ENCODE results near the gene CFAP161. TPM values are rescaled to one million over a fixed set of nuclear protein-coding genes. Genes with fewer than 3 reads are reported as not detected.

The CFAP161 gene
- total and polyA plus RNA-seq, 2 donors = 0.24 to 0.37 TPM

DNA sequence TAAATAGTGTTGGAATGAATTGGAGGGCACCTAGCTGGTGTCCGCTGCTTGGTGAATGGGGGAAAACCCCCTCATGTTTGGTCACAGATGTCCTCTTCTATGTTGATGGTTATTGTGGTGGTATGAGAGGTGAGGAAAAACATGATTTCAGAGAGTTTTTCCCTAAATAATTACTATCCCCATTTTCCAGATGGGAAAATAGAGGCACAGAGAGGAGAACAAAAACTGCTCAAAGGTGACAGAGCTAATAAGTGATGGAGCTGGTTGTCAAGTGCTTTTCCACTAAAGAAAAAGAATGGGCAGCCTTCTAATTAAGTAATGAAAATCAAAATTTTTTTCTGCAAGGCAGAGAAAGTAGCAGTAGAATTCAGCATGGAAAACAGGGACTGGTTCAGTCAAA lies 30.2 kb upstream of the CFAP161 start:
- Histone ChIP-seq H3K27ac (ENCODE audit: low read depth in 1 of 2, low read length in 1 of 2) (no peak overlapping the region), H3K36me3 (ENCODE audit: control insufficient read depth in 2 of 2, insufficient read depth in 2 of 2, low read length in 1 of 2) (no peaks in the 10 kb centered on the region), H3K4me3 (ENCODE audit: low read length in 2 of 2) (no peak overlapping the region), H3K4me1 (ENCODE audit: control insufficient read depth in 2 of 2, insufficient read depth in 2 of 2, low read length in 2 of 2) (no peaks in the 10 kb centered on the region), H3K27me3 (ENCODE audit: control insufficient read depth in 2 of 2, insufficient read depth in 1 of 2, low read length in 1 of 2) (peaks cover 0 to 4% of the 10 kb centered on the region in 2 donors), H3K9me3 (ENCODE audit: control insufficient read depth in 2 of 2, insufficient read depth in 1 of 2, low read length in 1 of 2) (no peaks in the 10 kb centered on the region)
- no peak for DNase-seq (ENCODE audit: low read depth in 6 of 9, low spot score in 9 of 9)
- WGBS = 98% methylated on average over 1 of the region's 1 CpG

DNA sequence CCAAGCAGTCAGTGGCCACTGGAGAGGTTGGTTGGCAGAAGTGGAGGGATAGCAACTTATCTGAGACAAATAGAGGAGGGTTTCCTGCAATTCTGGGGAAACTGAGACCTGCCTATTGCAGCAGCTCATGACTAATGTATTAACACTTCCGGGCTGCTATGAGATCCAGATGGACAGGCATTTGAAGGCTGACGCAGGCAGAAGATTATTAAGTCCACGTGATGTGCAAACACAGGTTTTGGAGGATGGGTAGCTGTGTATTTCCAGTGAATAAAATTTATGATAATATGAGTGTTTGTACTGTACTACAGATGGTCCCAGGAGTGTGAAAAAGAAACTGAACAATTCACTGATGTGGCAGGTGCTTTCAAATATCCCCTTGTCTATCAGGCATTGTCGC lies 28.5 kb upstream of the CFAP161 start:
- H3K36me3 ChIP-seq (ENCODE audit: control insufficient read depth in 2 of 2, insufficient read depth in 2 of 2, low read length in 1 of 2) = no peaks in the 10 kb centered on the region
- H3K4me1 ChIP-seq (ENCODE audit: control insufficient read depth in 2 of 2, insufficient read depth in 2 of 2, low read length in 2 of 2) = no peaks in the 10 kb centered on the region
- 96% methylated on average over 4 of the region's 4 CpGs for WGBS
- H3K4me3 ChIP-seq (ENCODE audit: low read length in 2 of 2) = no peak overlapping the region
- no peak for DNase-seq (ENCODE audit: low read depth in 6 of 9, low spot score in 9 of 9)
- H3K27ac ChIP-seq (ENCODE audit: low read depth in 1 of 2, low read length in 1 of 2) = no peak overlapping the region
- no peaks in the 10 kb centered on the region for H3K9me3 ChIP-seq (ENCODE audit: control insufficient read depth in 2 of 2, insufficient read depth in 1 of 2, low read length in 1 of 2)
- H3K27me3 ChIP-seq (ENCODE audit: control insufficient read depth in 2 of 2, insufficient read depth in 1 of 2, low read length in 1 of 2) = peaks cover under 1 to 2% of the 10 kb centered on the region in 2 donors

DNA sequence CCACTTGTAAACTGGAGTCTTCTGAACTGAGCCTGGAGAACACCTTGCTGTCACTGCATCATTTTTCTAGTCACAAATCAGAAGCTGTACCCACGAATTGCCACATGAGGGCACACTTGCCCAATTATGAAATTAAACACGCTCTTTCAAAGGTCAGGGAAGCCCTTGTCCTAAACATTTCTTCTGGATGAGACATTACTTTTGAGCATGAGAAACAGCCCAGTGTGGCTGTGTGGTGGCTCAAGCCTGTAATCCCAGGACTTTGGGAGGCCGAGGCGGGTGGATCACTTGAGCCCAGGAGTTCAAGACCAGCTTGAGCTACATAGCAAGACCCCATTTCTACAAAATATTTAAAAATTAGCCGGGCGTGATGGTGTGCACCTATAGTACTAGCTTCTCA lies 27.5 kb upstream of the CFAP161 start:
- Histone ChIP-seq H3K36me3 (ENCODE audit: control insufficient read depth in 2 of 2, insufficient read depth in 2 of 2, low read length in 1 of 2) (no peaks in the 10 kb centered on the region), H3K9me3 (ENCODE audit: control insufficient read depth in 2 of 2, insufficient read depth in 1 of 2, low read length in 1 of 2) (no peaks in the 10 kb centered on the region), H3K4me1 (ENCODE audit: control insufficient read depth in 2 of 2, insufficient read depth in 2 of 2, low read length in 2 of 2) (no peaks in the 10 kb centered on the region), H3K4me3 (ENCODE audit: low read length in 2 of 2) (no peak overlapping the region), H3K27ac (ENCODE audit: low read depth in 1 of 2, low read length in 1 of 2) (no peak overlapping the region), H3K27me3 (ENCODE audit: control insufficient read depth in 2 of 2, insufficient read depth in 1 of 2, low read length in 1 of 2) (peaks cover 2 to 5% of the 10 kb centered on the region in 2 donors)
- DNase-seq (ENCODE audit: low read depth in 6 of 9, low spot score in 9 of 9) = peak in 8 of 9 donors; percentile 15 to 62 (median 32)
- 59% methylated on average over 6 of the region's 6 CpGs for WGBS

DNA sequence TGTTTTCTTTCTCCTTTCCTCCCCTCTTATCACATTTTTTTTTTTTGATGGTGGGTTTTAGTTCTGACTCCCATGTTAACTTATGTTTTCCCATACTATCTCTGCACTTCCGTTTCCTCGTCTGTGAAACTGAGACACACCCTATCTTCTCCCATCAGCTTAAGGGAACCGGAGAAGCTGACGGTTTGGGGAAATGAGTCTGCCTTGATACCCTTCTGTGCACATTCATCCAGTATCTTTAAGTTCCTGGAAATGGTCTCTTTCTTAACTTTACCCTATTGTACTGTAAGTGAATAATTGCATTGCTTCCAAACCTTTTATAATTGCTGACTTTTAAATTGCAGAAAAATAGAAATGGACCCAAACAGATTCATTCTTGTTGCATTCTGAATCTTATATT lies 26.2 kb upstream of the CFAP161 start:
- Histone ChIP-seq H3K27me3 (ENCODE audit: control insufficient read depth in 2 of 2, insufficient read depth in 1 of 2, low read length in 1 of 2) (peaks cover 2 to 5% of the 10 kb centered on the region in 2 donors), H3K9me3 (ENCODE audit: control insufficient read depth in 2 of 2, insufficient read depth in 1 of 2, low read length in 1 of 2) (no peaks in the 10 kb centered on the region), H3K36me3 (ENCODE audit: control insufficient read depth in 2 of 2, insufficient read depth in 2 of 2, low read length in 1 of 2) (no peaks in the 10 kb centered on the region), H3K4me3 (ENCODE audit: low read length in 2 of 2) (no peak overlapping the region), H3K27ac (ENCODE audit: low read depth in 1 of 2, low read length in 1 of 2) (no peak overlapping the region), H3K4me1 (ENCODE audit: control insufficient read depth in 2 of 2, insufficient read depth in 2 of 2, low read length in 2 of 2) (no peaks in the 10 kb centered on the region)
- no peak for DNase-seq (ENCODE audit: low read depth in 6 of 9, low spot score in 9 of 9)
- 94% methylated on average over 4 of the region's 4 CpGs for WGBS

DNA sequence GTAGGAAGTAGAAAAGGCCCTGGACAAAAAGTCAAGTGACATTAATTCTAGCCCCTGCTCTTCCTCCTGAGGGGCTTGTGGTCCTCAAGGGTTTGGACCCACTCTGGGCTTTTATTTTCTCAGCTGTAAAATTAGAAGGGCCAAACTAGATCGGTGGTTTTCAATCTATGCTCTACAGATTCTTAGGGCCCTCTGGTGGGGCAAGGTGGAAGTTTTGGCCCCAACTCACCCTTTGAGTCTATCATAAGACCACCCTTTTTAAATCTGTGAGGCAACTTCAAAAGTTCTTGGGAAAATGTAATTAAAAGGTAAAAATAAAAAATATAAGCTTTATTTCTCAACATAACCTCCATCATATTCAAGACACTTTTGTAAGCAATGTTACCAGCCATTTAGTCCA lies 25.6 kb upstream of the CFAP161 start:
- no peaks in the 10 kb centered on the region for H3K4me1 ChIP-seq (ENCODE audit: control insufficient read depth in 2 of 2, insufficient read depth in 2 of 2, low read length in 2 of 2)
- WGBS = 11% methylated on average over 1 of the region's 1 CpG
- no peaks in the 10 kb centered on the region for H3K9me3 ChIP-seq (ENCODE audit: control insufficient read depth in 2 of 2, insufficient read depth in 1 of 2, low read length in 1 of 2)
- DNase-seq (ENCODE audit: low read depth in 6 of 9, low spot score in 9 of 9) = peak in 2 of 9 donors; percentile 14 to 19
- no peaks in the 10 kb centered on the region for H3K36me3 ChIP-seq (ENCODE audit: control insufficient read depth in 2 of 2, insufficient read depth in 2 of 2, low read length in 1 of 2)
- peaks cover 2 to 5% of the 10 kb centered on the region in 2 donors for H3K27me3 ChIP-seq (ENCODE audit: control insufficient read depth in 2 of 2, insufficient read depth in 1 of 2, low read length in 1 of 2)
- H3K4me3 ChIP-seq (ENCODE audit: low read length in 2 of 2) = no peak overlapping the region
- no peak overlapping the region for H3K27ac ChIP-seq (ENCODE audit: low read depth in 1 of 2, low read length in 1 of 2)

DNA sequence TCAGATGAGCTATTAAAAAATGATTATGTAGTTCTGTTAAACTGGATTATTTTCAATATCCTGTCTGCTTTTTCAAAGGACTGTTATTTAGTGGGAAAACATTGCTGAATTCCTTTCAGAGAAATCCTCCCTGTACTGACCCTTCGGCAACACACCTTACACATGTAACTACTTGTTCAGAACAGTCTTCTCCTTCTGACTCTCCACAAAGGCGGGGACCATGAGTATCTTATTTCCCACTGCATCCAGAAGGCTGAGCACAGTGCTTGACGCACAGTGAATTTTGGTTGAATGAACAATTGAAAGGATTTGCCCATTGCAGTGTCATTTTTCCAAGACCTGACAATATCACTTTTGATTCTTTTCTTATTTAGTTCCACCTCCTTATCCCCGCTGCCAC lies 23.1 kb upstream of the CFAP161 start:
- Histone ChIP-seq H3K27me3 (ENCODE audit: control insufficient read depth in 2 of 2, insufficient read depth in 1 of 2, low read length in 1 of 2) (peaks cover 2 to 5% of the 10 kb centered on the region in 2 donors), H3K36me3 (ENCODE audit: control insufficient read depth in 2 of 2, insufficient read depth in 2 of 2, low read length in 1 of 2) (no peaks in the 10 kb centered on the region), H3K4me1 (ENCODE audit: control insufficient read depth in 2 of 2, insufficient read depth in 2 of 2, low read length in 2 of 2) (no peaks in the 10 kb centered on the region), H3K27ac (ENCODE audit: low read depth in 1 of 2, low read length in 1 of 2) (no peak overlapping the region), H3K9me3 (ENCODE audit: control insufficient read depth in 2 of 2, insufficient read depth in 1 of 2, low read length in 1 of 2) (no peaks in the 10 kb centered on the region), H3K4me3 (ENCODE audit: low read length in 2 of 2) (no peak overlapping the region)
- DNase-seq (ENCODE audit: low read depth in 6 of 9, low spot score in 9 of 9) = no peak
- 70% methylated on average over 4 of the region's 4 CpGs for WGBS

DNA sequence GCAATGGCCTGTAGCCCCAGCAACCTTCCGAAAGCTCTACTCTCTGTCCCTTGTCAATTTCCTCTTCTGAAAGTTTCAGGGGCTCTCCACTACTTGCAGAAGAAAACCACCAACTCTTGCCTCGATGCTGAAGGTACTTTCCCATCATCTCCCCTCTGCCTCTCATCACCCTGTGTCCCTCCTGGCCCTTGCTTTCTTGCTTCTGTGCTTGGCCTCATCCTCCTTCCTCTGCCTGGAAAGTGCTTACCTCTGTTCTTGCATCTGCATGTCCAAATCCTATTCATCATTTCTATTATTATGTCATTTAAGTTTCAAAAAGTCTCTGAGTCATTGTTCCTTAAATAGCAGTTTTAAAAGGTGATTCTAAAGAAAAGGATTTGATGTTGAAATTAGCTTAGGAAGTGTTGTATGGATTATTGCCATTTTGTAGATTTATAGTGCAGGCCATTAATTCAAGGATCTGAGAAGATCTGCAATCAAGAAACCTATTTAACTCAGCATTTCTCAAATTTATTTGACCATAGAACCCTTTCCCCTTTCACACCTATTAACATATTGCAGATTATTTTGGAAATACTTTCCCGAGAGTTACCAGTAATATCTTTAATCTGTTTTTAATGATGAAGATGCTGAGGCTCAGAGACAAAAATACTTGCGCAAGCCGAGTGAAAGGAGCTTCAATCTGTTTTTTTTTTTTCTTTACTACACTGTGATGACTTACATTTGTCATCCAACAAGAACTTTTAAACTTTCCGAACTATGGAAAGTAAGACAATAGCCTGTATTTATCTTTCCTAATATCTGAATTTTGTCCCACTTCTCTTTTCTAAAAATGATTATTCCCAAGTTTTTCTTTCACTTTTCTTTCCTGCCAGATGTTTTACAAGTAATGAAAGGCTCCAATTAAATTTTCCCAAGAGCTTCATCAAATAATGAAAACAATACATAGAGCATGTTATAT lies 22.3 kb upstream of the CFAP161 start:
- WGBS = 78% methylated on average over 6 of the region's 6 CpGs
- peaks cover 2 to 7% of the 10 kb centered on the region in 2 donors for H3K27me3 ChIP-seq (ENCODE audit: control insufficient read depth in 2 of 2, insufficient read depth in 1 of 2, low read length in 1 of 2)

DNA sequence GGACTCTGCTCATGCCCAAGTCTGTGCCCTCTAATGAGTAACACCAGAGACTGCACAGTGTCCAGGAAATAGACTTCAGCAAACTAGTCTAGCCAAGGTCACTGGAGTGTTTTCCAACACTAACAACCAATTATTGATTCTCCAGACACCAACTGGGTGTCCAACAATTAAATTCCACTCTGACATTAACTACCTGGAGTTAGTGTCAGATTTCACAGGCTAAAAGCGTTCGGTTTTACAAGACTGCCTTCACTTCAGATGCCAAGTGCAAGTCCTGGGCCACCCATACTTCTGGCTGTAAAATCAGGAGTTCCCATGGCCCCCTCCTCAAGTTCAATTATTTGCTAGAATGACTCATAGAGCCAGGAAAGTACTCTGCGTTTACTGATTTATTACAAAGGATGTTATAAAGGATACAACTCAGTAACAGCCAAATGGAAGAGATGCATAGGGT lies 20.8 kb upstream of the CFAP161 start:
- no peak for DNase-seq (ENCODE audit: low read depth in 6 of 9, low spot score in 9 of 9)
- H3K4me1 ChIP-seq (ENCODE audit: control insufficient read depth in 2 of 2, insufficient read depth in 2 of 2, low read length in 2 of 2) = no peaks in the 10 kb centered on the region
- WGBS = 90% methylated on average over 3 of the region's 3 CpGs

More for the DNA sequence above, 22.3 kb upstream of the CFAP161 start:
- Histone ChIP-seq H3K4me1 (ENCODE audit: control insufficient read depth in 2 of 2, insufficient read depth in 2 of 2, low read length in 2 of 2) (no peaks in the 10 kb centered on the region), H3K36me3 (ENCODE audit: control insufficient read depth in 2 of 2, insufficient read depth in 2 of 2, low read length in 1 of 2) (no peaks in the 10 kb centered on the region), H3K27ac (ENCODE audit: low read depth in 1 of 2, low read length in 1 of 2) (peak overlapping the region in 1 of 2 donors; percentile 19), H3K9me3 (ENCODE audit: control insufficient read depth in 2 of 2, insufficient read depth in 1 of 2, low read length in 1 of 2) (no peaks in the 10 kb centered on the region), H3K4me3 (ENCODE audit: low read length in 2 of 2) (no peak overlapping the region)
- DNase-seq (ENCODE audit: low read depth in 6 of 9, low spot score in 9 of 9) = peak in 1 of 9 donors; percentile 9

DNA sequence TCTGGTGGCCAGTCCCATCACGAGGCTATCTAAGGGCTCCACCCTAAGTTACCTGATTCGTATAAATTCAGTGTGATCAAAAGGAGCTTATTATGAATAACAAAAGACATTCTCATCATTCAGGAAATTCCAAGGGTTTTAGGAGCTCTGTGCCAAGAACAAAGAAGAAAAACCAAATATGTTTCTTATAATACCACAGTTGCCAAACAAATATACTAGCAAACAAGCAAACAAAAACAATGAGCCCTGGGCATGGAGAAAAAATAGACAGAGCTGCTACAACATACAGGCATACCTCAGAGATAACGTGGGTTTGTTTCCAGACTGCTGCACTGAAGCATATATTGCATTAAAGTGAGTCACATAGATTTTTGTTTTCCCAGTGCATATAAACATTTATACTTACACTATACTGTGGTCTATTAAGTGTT lies 20.2 kb upstream of the CFAP161 start:
- no peak overlapping the region for H3K4me3 ChIP-seq (ENCODE audit: low read length in 2 of 2)
- no peak overlapping the region for H3K27ac ChIP-seq (ENCODE audit: low read depth in 1 of 2, low read length in 1 of 2)
- H3K27me3 ChIP-seq (ENCODE audit: control insufficient read depth in 2 of 2, insufficient read depth in 1 of 2, low read length in 1 of 2) = peaks cover 7 to 23% of the 10 kb centered on the region in 2 donors
- no peaks in the 10 kb centered on the region for H3K9me3 ChIP-seq (ENCODE audit: control insufficient read depth in 2 of 2, insufficient read depth in 1 of 2, low read length in 1 of 2)
- no peaks in the 10 kb centered on the region for H3K4me1 ChIP-seq (ENCODE audit: control insufficient read depth in 2 of 2, insufficient read depth in 2 of 2, low read length in 2 of 2)
- WGBS = 77% methylated on average over 3 of the region's 3 CpGs
- H3K36me3 ChIP-seq (ENCODE audit: control insufficient read depth in 2 of 2, insufficient read depth in 2 of 2, low read length in 1 of 2) = no peaks in the 10 kb centered on the region
- DNase-seq (ENCODE audit: low read depth in 6 of 9, low spot score in 9 of 9) = no peak

More for the DNA sequence above, 20.8 kb upstream of the CFAP161 start:
- no peak overlapping the region for H3K4me3 ChIP-seq (ENCODE audit: low read length in 2 of 2)
- peaks cover 4 to 19% of the 10 kb centered on the region in 2 donors for H3K27me3 ChIP-seq (ENCODE audit: control insufficient read depth in 2 of 2, insufficient read depth in 1 of 2, low read length in 1 of 2)
- H3K36me3 ChIP-seq (ENCODE audit: control insufficient read depth in 2 of 2, insufficient read depth in 2 of 2, low read length in 1 of 2) = no peaks in the 10 kb centered on the region
- no peak overlapping the region for H3K27ac ChIP-seq (ENCODE audit: low read depth in 1 of 2, low read length in 1 of 2)
- H3K9me3 ChIP-seq (ENCODE audit: control insufficient read depth in 2 of 2, insufficient read depth in 1 of 2, low read length in 1 of 2) = no peaks in the 10 kb centered on the region

Data from thymus (tissue), 11 donors.